ENCODE results near the gene SPEF1.

The SPEF1 gene

GRCh38 chr20:3800256-3800877 is 19.1 kb upstream of the SPEF1 start:
- peak overlapping the region; percentile 3 for H4K91ac ChIP-seq (ENCODE audit: low read length)
- H3K4me2 ChIP-seq (ENCODE audit: low read length, poor library complexity, severe bottlenecking) = no peak overlapping the region
- H2BK15ac ChIP-seq (ENCODE audit: low read depth, poor library complexity, severe bottlenecking) = no peak overlapping the region
- H3K9me3 ChIP-seq (ENCODE audit: control insufficient read depth, low read length) = no peaks in the 10 kb centered on the region
- no peak overlapping the region for H2BK12ac ChIP-seq (ENCODE audit: low read length in 2 of 2)
- no peak overlapping the region for H2BK5ac ChIP-seq (ENCODE audit: low read depth, low read length, poor library complexity, severe bottlenecking)
- DNase-seq = no peak
- peak overlapping the region in 1 of 2 experiments; percentile 2 for H3K23ac ChIP-seq (ENCODE audit: low read length in 2 of 2)
- H4K8ac ChIP-seq (ENCODE audit: low read length) = peak overlapping the region; percentile 66
- H2BK120ac ChIP-seq (ENCODE audit: low read depth, low read length) = no peak overlapping the region
- peak overlapping the region; percentile 10 for H2AK5ac ChIP-seq (ENCODE audit: low read length, severe bottlenecking)
- H3K18ac ChIP-seq (ENCODE audit: low read depth in 1 of 2, low read length in 2 of 2) = peak overlapping the region in 1 of 2 experiments; percentile 28
- peaks cover 65 to 80% of the 10 kb centered on the region in 2 experiments for H3K36me3 ChIP-seq (ENCODE audit: control insufficient read depth in 1 of 2, insufficient read depth in 2 of 2, low read depth in 1 of 2, low read length in 2 of 2)
- no peak overlapping the region for H3K9ac ChIP-seq (ENCODE audit: low read length)
- no peak overlapping the region for H3K14ac ChIP-seq (ENCODE audit: low read length in 2 of 2)
- H3K4ac ChIP-seq (ENCODE audit: low read depth in 1 of 2, low read length in 2 of 2) = peak overlapping the region in 1 of 2 experiments; percentile 29
- no peaks in the 10 kb centered on the region for H3K27me3 ChIP-seq (ENCODE audit: control insufficient read depth in 1 of 2, insufficient read depth in 1 of 2, low read length in 2 of 2)
- H3K79me1 ChIP-seq (replicated peaks; ENCODE audit: low read length, poor library complexity, severe bottlenecking) = peaks cover 30% of the 10 kb centered on the region
- no peak overlapping the region for H3K27ac ChIP-seq (ENCODE audit: low read length, poor library complexity, severe bottlenecking)
- peaks cover 37% of the 10 kb centered on the region for H3K4me1 ChIP-seq (ENCODE audit: control insufficient read depth, insufficient read depth, low read depth, low read length)
- H2AFZ ChIP-seq (ENCODE audit: low read depth, low read length) = no peak overlapping the region
- no peak overlapping the region for H3K4me3 ChIP-seq (ENCODE audit: insufficient read depth in 1 of 2, low read depth in 1 of 2, low read length in 2 of 2)
- 95% methylated on average over 18 of the region's 18 CpGs for WGBS

DNA sequence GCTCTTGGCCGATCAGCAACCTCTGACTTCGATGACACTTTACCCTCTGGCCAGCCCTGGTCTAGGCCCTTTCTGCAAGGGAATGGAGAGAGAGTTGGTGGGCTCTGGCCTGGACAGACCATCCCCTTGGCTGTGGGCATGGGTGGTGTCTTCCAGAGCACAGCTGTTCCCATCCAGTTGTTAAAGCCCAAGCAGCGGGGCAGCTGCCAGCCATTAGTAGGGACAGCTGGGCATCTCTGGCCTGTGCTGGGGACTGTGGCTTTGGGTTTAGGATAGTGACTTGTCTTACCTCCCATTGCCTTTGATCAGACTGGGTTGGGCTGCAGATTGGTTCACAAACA is 17.6 kb upstream of the SPEF1 start:
- Histone ChIP-seq H3K27me3 (ENCODE audit: control insufficient read depth in 1 of 2, insufficient read depth in 1 of 2, low read length in 2 of 2) (no peaks in the 10 kb centered on the region), H3K18ac (ENCODE audit: low read depth in 1 of 2, low read length in 2 of 2) (peak overlapping the region; percentile 16 to 54), H3K23ac (ENCODE audit: low read length in 2 of 2) (peak overlapping the region in 1 of 2 experiments; percentile 47), H4K8ac (ENCODE audit: low read length) (peak overlapping the region; percentile 39), H3K36me3 (ENCODE audit: control insufficient read depth in 1 of 2, insufficient read depth in 2 of 2, low read depth in 1 of 2, low read length in 2 of 2) (peaks cover 50 to 65% of the 10 kb centered on the region in 2 experiments), H3K9ac (ENCODE audit: low read length) (peak overlapping the region; percentile 92), H2AK5ac (ENCODE audit: low read length, severe bottlenecking) (peak overlapping the region; percentile 59), H4K91ac (ENCODE audit: low read length) (peak overlapping the region; percentile 23), H3K4me1 (ENCODE audit: control insufficient read depth, insufficient read depth, low read depth, low read length) (peaks cover 37% of the 10 kb centered on the region), H3K14ac (ENCODE audit: low read length in 2 of 2) (peak overlapping the region in 1 of 2 experiments; percentile 12), H2BK120ac (ENCODE audit: low read depth, low read length) (no peak overlapping the region), H3K79me1 (replicated peaks; ENCODE audit: low read length, poor library complexity, severe bottlenecking) (peaks cover 30% of the 10 kb centered on the region), H2BK12ac (ENCODE audit: low read length in 2 of 2) (peak overlapping the region in 1 of 2 experiments; percentile 94), H3K4me3 (ENCODE audit: insufficient read depth in 1 of 2, low read depth in 1 of 2, low read length in 2 of 2) (peak overlapping the region in 1 of 2 experiments; percentile 97), H3K4me2 (ENCODE audit: low read length, poor library complexity, severe bottlenecking) (no peak overlapping the region), H2BK5ac (ENCODE audit: low read depth, low read length, poor library complexity, severe bottlenecking) (no peak overlapping the region), H2AFZ (ENCODE audit: low read depth, low read length) (no peak overlapping the region), H3K4ac (ENCODE audit: low read depth in 1 of 2, low read length in 2 of 2) (peak overlapping the region in 1 of 2 experiments; percentile 32), H3K27ac (ENCODE audit: low read length, poor library complexity, severe bottlenecking) (no peak overlapping the region), H3K9me3 (ENCODE audit: control insufficient read depth, low read length) (no peaks in the 10 kb centered on the region), H2BK15ac (ENCODE audit: low read depth, poor library complexity, severe bottlenecking) (peak overlapping the region; percentile 65)
- WGBS = 100% methylated on average over 3 of the region's 3 CpGs
- no peak for DNase-seq

DNA sequence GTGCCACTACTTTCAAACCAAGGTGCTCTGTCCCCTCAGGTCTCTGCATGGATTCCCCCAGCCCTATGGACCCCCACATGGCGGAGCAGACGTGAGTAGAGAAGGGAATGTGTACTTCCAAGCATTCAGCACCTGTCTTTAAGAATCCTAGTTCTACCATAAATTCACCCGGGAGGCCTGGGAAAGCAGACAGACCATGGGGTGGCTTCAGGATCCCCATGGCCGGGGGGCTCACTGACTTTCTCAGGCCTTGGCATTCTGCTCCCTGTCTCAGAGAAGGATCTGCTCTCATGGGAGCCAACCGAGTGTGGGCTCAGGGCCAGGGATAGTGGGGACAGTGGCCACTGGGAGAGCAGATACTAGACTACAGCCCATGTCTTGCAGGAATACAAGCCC is 17.1 kb upstream of the SPEF1 start:
- Histone ChIP-seq H2BK15ac (ENCODE audit: low read depth, poor library complexity, severe bottlenecking) (no peak overlapping the region), H3K36me3 (ENCODE audit: control insufficient read depth in 1 of 2, insufficient read depth in 2 of 2, low read depth in 1 of 2, low read length in 2 of 2) (peaks cover 45 to 60% of the 10 kb centered on the region in 2 experiments), H2BK5ac (ENCODE audit: low read depth, low read length, poor library complexity, severe bottlenecking) (no peak overlapping the region), H3K4me2 (ENCODE audit: low read length, poor library complexity, severe bottlenecking) (no peak overlapping the region), H4K91ac (ENCODE audit: low read length) (no peak overlapping the region), H3K14ac (ENCODE audit: low read length in 2 of 2) (peak overlapping the region in 1 of 2 experiments; percentile 49), H2AFZ (ENCODE audit: low read depth, low read length) (no peak overlapping the region), H3K9me3 (ENCODE audit: control insufficient read depth, low read length) (no peaks in the 10 kb centered on the region), H2BK120ac (ENCODE audit: low read depth, low read length) (no peak overlapping the region), H4K8ac (ENCODE audit: low read length) (peak overlapping the region; percentile 31), H2BK12ac (ENCODE audit: low read length in 2 of 2) (peak overlapping the region in 1 of 2 experiments; percentile 76), H3K23ac (ENCODE audit: low read length in 2 of 2) (no peak overlapping the region), H3K79me1 (replicated peaks; ENCODE audit: low read length, poor library complexity, severe bottlenecking) (peaks cover 30% of the 10 kb centered on the region), H3K4me1 (ENCODE audit: control insufficient read depth, insufficient read depth, low read depth, low read length) (peaks cover 37% of the 10 kb centered on the region), H3K4me3 (ENCODE audit: insufficient read depth in 1 of 2, low read depth in 1 of 2, low read length in 2 of 2) (peak overlapping the region in 1 of 2 experiments; percentile 97), H3K27ac (ENCODE audit: low read length, poor library complexity, severe bottlenecking) (no peak overlapping the region), H3K27me3 (ENCODE audit: control insufficient read depth in 1 of 2, insufficient read depth in 1 of 2, low read length in 2 of 2) (no peaks in the 10 kb centered on the region), H3K4ac (ENCODE audit: low read depth in 1 of 2, low read length in 2 of 2) (peak overlapping the region in 1 of 2 experiments; percentile 11), H3K9ac (ENCODE audit: low read length) (peak overlapping the region; percentile 92), H2AK5ac (ENCODE audit: low read length, severe bottlenecking) (no peak overlapping the region), H3K18ac (ENCODE audit: low read depth in 1 of 2, low read length in 2 of 2) (peak overlapping the region in 1 of 2 experiments; percentile 78)
- DNase-seq = no peak
- WGBS = 87% methylated on average over 5 of the region's 5 CpGs

DNA sequence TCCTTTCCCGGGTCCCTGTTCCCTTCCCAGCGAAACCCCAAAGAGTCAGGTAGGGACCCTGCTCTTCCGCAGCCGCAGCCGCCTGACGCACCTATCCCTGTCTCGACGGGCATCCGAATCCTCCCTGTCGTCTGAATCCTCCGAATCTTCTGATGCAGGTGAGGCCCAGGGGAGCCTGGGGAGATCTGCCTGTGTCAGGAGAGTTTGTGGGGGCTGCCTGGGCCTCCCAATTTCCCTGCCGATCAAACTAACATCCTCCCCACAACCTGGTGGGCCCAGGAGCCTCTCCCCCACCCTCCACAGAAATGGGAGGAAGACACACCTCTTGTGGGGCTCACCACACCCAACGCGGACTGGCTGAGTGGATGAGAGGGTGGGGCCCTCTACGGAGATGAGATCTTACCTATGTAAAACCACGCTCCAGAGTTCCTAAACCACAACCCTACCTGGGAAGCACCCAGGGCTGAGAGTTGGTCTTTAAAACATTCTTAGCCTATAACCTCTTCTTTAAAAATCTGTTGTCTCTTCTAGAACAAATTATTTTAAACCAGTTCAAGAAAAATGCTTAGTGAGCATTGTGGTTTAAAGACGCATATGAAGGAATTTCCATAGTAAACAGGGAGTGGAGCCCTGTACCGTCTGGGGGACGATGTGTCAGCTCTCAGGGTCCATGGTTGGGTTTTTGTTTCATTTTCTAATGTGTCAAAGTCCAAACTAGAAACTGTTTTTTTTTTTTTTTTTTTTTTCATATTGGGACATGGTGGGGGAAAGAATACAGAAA is 16.5 kb upstream of the SPEF1 start:
- Histone ChIP-seq H3K9ac (ENCODE audit: low read length) (peak overlapping the region; percentile 92), H3K18ac (ENCODE audit: low read depth in 1 of 2, low read length in 2 of 2) (peak overlapping the region; percentile 58 to 68), H2BK12ac (ENCODE audit: low read length in 2 of 2) (peak overlapping the region in 1 of 2 experiments; percentile 85), H2BK5ac (ENCODE audit: low read depth, low read length, poor library complexity, severe bottlenecking) (no peak overlapping the region), H3K23ac (ENCODE audit: low read length in 2 of 2) (peak overlapping the region in 1 of 2 experiments; percentile 83), H3K79me1 (replicated peaks; ENCODE audit: low read length, poor library complexity, severe bottlenecking) (peaks cover 30% of the 10 kb centered on the region), H4K8ac (ENCODE audit: low read length) (no peak overlapping the region), H2AK5ac (ENCODE audit: low read length, severe bottlenecking) (peak overlapping the region; percentile 27), H2AFZ (ENCODE audit: low read depth, low read length) (no peak overlapping the region), H3K4me2 (ENCODE audit: low read length, poor library complexity, severe bottlenecking) (no peak overlapping the region), H3K36me3 (ENCODE audit: control insufficient read depth in 1 of 2, insufficient read depth in 2 of 2, low read depth in 1 of 2, low read length in 2 of 2) (peaks cover 39 to 54% of the 10 kb centered on the region in 2 experiments), H3K14ac (ENCODE audit: low read length in 2 of 2) (peak overlapping the region in 1 of 2 experiments; percentile 84), H3K27me3 (ENCODE audit: control insufficient read depth in 1 of 2, insufficient read depth in 1 of 2, low read length in 2 of 2) (no peaks in the 10 kb centered on the region), H2BK120ac (ENCODE audit: low read depth, low read length) (peak overlapping the region; percentile 80), H3K9me3 (ENCODE audit: control insufficient read depth, low read length) (no peaks in the 10 kb centered on the region), H3K4me3 (ENCODE audit: insufficient read depth in 1 of 2, low read depth in 1 of 2, low read length in 2 of 2) (peak overlapping the region in 1 of 2 experiments; percentile 97), H2BK15ac (ENCODE audit: low read depth, poor library complexity, severe bottlenecking) (peak overlapping the region; percentile 96), H3K27ac (ENCODE audit: low read length, poor library complexity, severe bottlenecking) (no peak overlapping the region), H4K91ac (ENCODE audit: low read length) (peak overlapping the region; percentile 44), H3K4me1 (ENCODE audit: control insufficient read depth, insufficient read depth, low read depth, low read length) (peaks cover 37% of the 10 kb centered on the region), H3K4ac (ENCODE audit: low read depth in 1 of 2, low read length in 2 of 2) (peak overlapping the region; percentile 9 to 91)
- WGBS = 70% methylated on average over 18 of the region's 19 CpGs
- peak; percentile 80 for DNase-seq
